SK-N-SH (cell line): ENCODE data around the gene MARCHF10. TPM values are rescaled to one million over a fixed set of nuclear protein-coding genes. Genes with fewer than 3 reads are reported as not detected.

Source experiments
- CTCF ChIA-PET: fragments of 300-600, 350-600 bp; formaldehyde crosslinking; extraction: SDS; loops from one replicate; lab custom pipeline; 2021; lab: Yijun Ruan, JAX
- POLR2A ChIA-PET: fragments of 350-600 bp; sonication (Branson Sonifier 250); formaldehyde crosslinking; extraction: SDS; loops from one replicate; lab custom pipeline; 2020; ENCODE audit warnings: antibody characterized with exemption, inconsistent platforms; lab: Yijun Ruan, JAX
- DNase-seq: peaks from one replicate; pipeline ENCODE4 v3.0.0; 2012
- H2AFZ ChIP-seq: fragments of 200-600 bp; sonication (generic); 2 replicates; pipeline ENCODE4 v1.8.1; 2016; ENCODE audit warnings: antibody characterized with exemption, mild to moderate bottlenecking, low read depth
- H3F3A ChIP-seq: fragments of 200-600 bp; sonication (generic); replicated peaks from 2 replicates; pipeline ENCODE3; 2016; ENCODE audit warnings: antibody characterized with exemption, mild to moderate bottlenecking; ENCODE audit not compliant: insufficient read depth
- H3K27ac ChIP-seq, 2 experiments: fragments of 200-500 bp in 1 of 2; fragments of 200-600 bp in 1 of 2; sonication (Bioruptor generic) in 1 of 2; sonication (generic), shearing (Covaris generic) in 1 of 2; 2 replicates each; pipeline versions ENCODE4 v1.5.1 to v1.6.1; 2014 to 2016; ENCODE audit warnings: low read depth in 2 of 2, inconsistent platforms in 1 of 2, low read length in 1 of 2, mild to moderate bottlenecking in 1 of 2, mixed read lengths in 1 of 2
- H3K27me3 ChIP-seq: fragments of 200-600 bp; sonication (generic), shearing (Covaris generic); 2 replicates; pipeline ENCODE4 v1.6.1; 2016; ENCODE audit warnings: mixed run types; ENCODE audit not compliant: insufficient read depth
- H3K36me3 ChIP-seq, 2 experiments: fragments of 200-500 bp in 1 of 2; fragments of 200-600 bp in 1 of 2; sonication (Bioruptor generic) in 1 of 2; sonication (generic) in 1 of 2; replicated peaks in 1 of 2; 2 replicates each; pipeline versions ENCODE3 to v1.5.1; 2014 to 2016; ENCODE audit warnings: low read length in 1 of 2, mild to moderate bottlenecking in 1 of 2; ENCODE audit not compliant: insufficient read depth in 2 of 2, control insufficient read depth in 1 of 2
- H3K4me1 ChIP-seq, 2 experiments: fragments of 200-500 bp in 1 of 2; fragments of 200-600 bp in 1 of 2; sonication (Bioruptor generic) in 1 of 2; sonication (generic), shearing (Covaris generic) in 1 of 2; 2 replicates each; pipeline versions ENCODE4 v1.5.1 to v1.6.1; 2014 to 2016; ENCODE audit warnings: low read depth in 1 of 2, low read length in 1 of 2, mixed run types in 1 of 2; ENCODE audit not compliant: insufficient read depth in 2 of 2, control insufficient read depth in 1 of 2
- H3K4me2 ChIP-seq: fragments of 200-600 bp; sonication (generic), shearing (Covaris generic); 2 replicates; pipeline ENCODE4 v1.6.1; 2017; ENCODE audit warnings: mixed run types
- H3K4me3 ChIP-seq, 2 experiments: fragments of 200-500 bp in 1 of 2; fragments of 200-600 bp in 1 of 2; sonication (Bioruptor generic) in 1 of 2; sonication (generic), shearing (Covaris generic) in 1 of 2; 2 replicates each; pipeline versions ENCODE4 v1.5.1 to v1.8.1; 2014 to 2016; ENCODE audit warnings: low read depth in 2 of 2, inconsistent platforms in 1 of 2, low read length in 1 of 2, mild to moderate bottlenecking in 1 of 2, mixed read lengths in 1 of 2, moderate library complexity in 1 of 2
- H3K79me2 ChIP-seq: fragments of 200-600 bp; sonication (generic); 2 replicates; pipeline ENCODE4 v1.8.1; 2017; ENCODE audit warnings: mild to moderate bottlenecking; ENCODE audit not compliant: insufficient read depth
- H3K9ac ChIP-seq: fragments of 200-600 bp; sonication (generic); 2 replicates; pipeline ENCODE4 v1.6.1; 2017; ENCODE audit warnings: mixed run types
- H3K9me2 ChIP-seq: fragments of 200-600 bp; sonication (generic); 2 replicates; pipeline ENCODE4 v1.6.1; 2017; ENCODE audit warnings: mixed run types
- H3K9me3 ChIP-seq: fragments of 200-600 bp; sonication (generic); 2 replicates; pipeline ENCODE4 v1.6.1; 2017; ENCODE audit warnings: mixed run types, mild to moderate bottlenecking, moderate library complexity
- H4K20me1 ChIP-seq: fragments of 200-600 bp; sonication (generic); 2 replicates; pipeline ENCODE4 v1.6.1; 2017; ENCODE audit warnings: mild to moderate bottlenecking, mixed run types; ENCODE audit not compliant: insufficient read depth
- FOSL2 ChIP-seq: IDR thresholded peaks from 2 replicates; pipeline ENCODE4 v1.4.0; 2012; ENCODE audit warnings: low read depth, mild to moderate bottlenecking, moderate library complexity, borderline replicate concordance
- MEF2A ChIP-seq: IDR thresholded peaks from 2 replicates; pipeline ENCODE4 v1.4.0; 2012; ENCODE audit warnings: low read depth, borderline replicate concordance
- NRF1 ChIP-seq: IDR thresholded peaks from 2 replicates; pipeline ENCODE4 v1.6.1; 2012; ENCODE audit warnings: low read depth, mild to moderate bottlenecking, low read length
- RAD21 ChIP-seq: IDR thresholded peaks from 2 replicates; pipeline ENCODE4 v1.6.1; 2012; ENCODE audit warnings: mild to moderate bottlenecking, low read length
- RCOR1 ChIP-seq: fragments of 150-350 bp; IDR thresholded peaks from 2 replicates; pipeline ENCODE4 v1.6.1; 2017; ENCODE audit warnings: antibody characterized with exemption, low read length
- RFX5 ChIP-seq: IDR thresholded peaks from 2 replicates; pipeline ENCODE4 v1.6.1; 2012; ENCODE audit warnings: mild to moderate bottlenecking, improper control_type of control experiment, low read length
- RXRA ChIP-seq: IDR thresholded peaks from 2 replicates; pipeline ENCODE4 v1.4.0; 2012; ENCODE audit warnings: low read depth, mild to moderate bottlenecking, borderline replicate concordance
- SIN3A ChIP-seq: IDR thresholded peaks from 2 replicates; pipeline ENCODE4 v1.6.1; 2012; ENCODE audit warnings: low read depth, mild to moderate bottlenecking, low read length, moderate library complexity, borderline replicate concordance
- TCF12 ChIP-seq: IDR thresholded peaks from 2 replicates; pipeline ENCODE4 v1.4.0; 2012
- YY1 ChIP-seq: IDR thresholded peaks from 2 replicates; pipeline ENCODE4 v1.4.0; 2012; ENCODE audit warnings: low read depth, mild to moderate bottlenecking
- WGBS: methylation state at CpG from one replicate; pipeline ENCODE4 v1.1.6; 2017; ENCODE audit warnings: low lambda C conversion rate; 5-methylcytosine and 5-hydroxymethylcytosine counted together
- polyA plus RNA-seq, 3 experiments: library from polyadenylated mRNA; depleted of rRNA; stranded (reverse); fragments of >200 nt; gene quantifications; 2 replicates each; pipeline ENCODE4 v1.2.3, GENCODE V29; 2012
- TF ChIP-seq, protein P1 (sequence below): IDR thresholded peaks from 2 replicates; pipeline ENCODE4 v1.4.0; 2012; ENCODE audit warnings: low read depth, borderline replicate concordance
- TF ChIP-seq, protein P2 (sequence below): fragments of 200-600 bp; sonication (generic); IDR thresholded peaks from 2 replicates; pipeline ENCODE4 v1.6.1; 2017; ENCODE audit warnings: antibody characterized with exemption, mild to moderate bottlenecking, moderate library complexity

MARCHF10 gene
- polyA plus RNA-seq, 1 of the 3 experiments (the other 2 are of a cell fraction), result 0.16 TPM

DNA sequence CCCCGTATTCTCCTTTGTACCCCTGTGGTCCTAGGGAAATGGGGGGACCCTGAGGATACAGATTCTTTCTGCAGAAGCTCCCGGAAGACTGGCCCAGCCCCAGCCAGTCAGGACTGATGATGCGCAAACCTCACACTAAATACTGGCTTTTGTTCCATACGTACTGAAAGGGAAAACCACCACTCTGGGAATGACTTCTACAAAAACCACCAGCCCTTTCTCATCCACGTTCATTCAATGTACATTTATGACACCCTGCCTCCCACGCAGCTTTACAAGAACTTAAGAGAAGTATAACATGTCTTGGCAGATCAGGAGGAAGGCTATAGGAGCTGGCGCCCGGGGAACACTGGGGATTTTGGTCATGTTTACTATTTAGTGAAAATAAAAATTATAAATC lies 70.6 kb downstream of the MARCHF10 start:
- Histone ChIP-seq H3K4me3 (no peak overlapping the region), H3K9ac (no peak overlapping the region), H3K9me2 (no peaks in the 10 kb centered on the region), H3K9me3 (no peaks in the 10 kb centered on the region), H3F3A (no peaks in the 10 kb centered on the region), H3K27ac (no peak overlapping the region), H3K4me1 (no peaks in the 10 kb centered on the region), H3K27me3 (no peaks in the 10 kb centered on the region), H3K36me3 (no peaks in the 10 kb centered on the region), H3K79me2 (no peaks in the 10 kb centered on the region), H2AFZ (no peak overlapping the region), H3K4me2 (no peak overlapping the region), H4K20me1 (no peaks in the 10 kb centered on the region)
- TF ChIP-seq MEF2A (no peak), FOSL2 (no peak), RAD21 (no peak)
- DNase-seq, result no peak
- ChIA-PET POLR2A (no interaction called here), CTCF (no interaction called here)
- 83% methylated on average over 8 of the region's 8 CpGs for WGBS

DNA sequence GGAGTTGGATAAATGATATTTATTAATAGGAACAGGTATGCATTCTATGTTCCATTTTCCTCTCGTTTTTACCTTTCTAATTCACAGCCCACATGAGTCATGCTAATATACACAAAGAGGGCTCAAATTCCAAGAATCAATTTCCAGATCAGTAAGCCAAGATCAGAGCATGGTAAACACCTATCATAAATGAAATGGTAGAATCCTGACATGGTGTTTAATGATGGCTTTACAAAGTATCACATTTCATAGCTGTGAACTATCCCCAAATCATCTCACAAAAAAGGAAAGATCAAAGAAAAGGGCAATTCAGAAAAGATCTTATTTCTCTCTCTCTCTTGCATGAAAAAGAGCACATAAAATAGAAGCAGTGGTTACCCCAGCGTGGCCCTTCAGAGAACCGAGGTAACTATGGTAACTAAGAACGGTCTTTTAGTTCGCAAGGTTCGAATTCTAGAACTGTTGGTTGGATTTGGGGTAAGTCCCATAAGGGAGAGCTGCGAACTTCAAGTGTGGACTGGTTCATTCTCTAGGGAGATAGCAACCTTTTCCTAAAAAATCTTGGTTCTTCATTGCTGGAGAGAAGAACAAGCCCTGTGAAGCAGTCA lies 73.0 kb downstream of the MARCHF10 start:
- TF ChIP-seq NRF1 (no peak), RXRA (no peak), YY1 (no peak), RFX5 (no peak), MEF2A (no peak), RCOR1 (no peak), SIN3A (no peak), TCF12 (no peak)
- TF ChIP-seq, protein P1, sequence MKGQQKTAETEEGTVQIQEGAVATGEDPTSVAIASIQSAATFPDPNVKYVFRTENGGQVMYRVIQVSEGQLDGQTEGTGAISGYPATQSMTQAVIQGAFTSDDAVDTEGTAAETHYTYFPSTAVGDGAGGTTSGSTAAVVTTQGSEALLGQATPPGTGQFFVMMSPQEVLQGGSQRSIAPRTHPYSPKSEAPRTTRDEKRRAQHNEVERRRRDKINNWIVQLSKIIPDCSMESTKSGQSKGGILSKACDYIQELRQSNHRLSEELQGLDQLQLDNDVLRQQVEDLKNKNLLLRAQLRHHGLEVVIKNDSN, result no peak
- TF ChIP-seq, protein P2, sequence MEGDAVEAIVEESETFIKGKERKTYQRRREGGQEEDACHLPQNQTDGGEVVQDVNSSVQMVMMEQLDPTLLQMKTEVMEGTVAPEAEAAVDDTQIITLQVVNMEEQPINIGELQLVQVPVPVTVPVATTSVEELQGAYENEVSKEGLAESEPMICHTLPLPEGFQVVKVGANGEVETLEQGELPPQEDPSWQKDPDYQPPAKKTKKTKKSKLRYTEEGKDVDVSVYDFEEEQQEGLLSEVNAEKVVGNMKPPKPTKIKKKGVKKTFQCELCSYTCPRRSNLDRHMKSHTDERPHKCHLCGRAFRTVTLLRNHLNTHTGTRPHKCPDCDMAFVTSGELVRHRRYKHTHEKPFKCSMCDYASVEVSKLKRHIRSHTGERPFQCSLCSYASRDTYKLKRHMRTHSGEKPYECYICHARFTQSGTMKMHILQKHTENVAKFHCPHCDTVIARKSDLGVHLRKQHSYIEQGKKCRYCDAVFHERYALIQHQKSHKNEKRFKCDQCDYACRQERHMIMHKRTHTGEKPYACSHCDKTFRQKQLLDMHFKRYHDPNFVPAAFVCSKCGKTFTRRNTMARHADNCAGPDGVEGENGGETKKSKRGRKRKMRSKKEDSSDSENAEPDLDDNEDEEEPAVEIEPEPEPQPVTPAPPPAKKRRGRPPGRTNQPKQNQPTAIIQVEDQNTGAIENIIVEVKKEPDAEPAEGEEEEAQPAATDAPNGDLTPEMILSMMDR, result no peak
- 83% methylated on average over 7 of the region's 7 CpGs for WGBS
- Histone ChIP-seq H3K27me3 (no peaks in the 10 kb centered on the region), H3K79me2 (no peaks in the 10 kb centered on the region), H3K9ac (no peak overlapping the region), H3K4me3 (no peak overlapping the region), H2AFZ (no peak overlapping the region), H3F3A (no peaks in the 10 kb centered on the region), H3K36me3 (no peaks in the 10 kb centered on the region), H3K4me1 (no peaks in the 10 kb centered on the region), H3K27ac (no peak overlapping the region), H3K9me3 (no peaks in the 10 kb centered on the region), H4K20me1 (no peaks in the 10 kb centered on the region), H3K4me2 (no peak overlapping the region), H3K9me2 (no peaks in the 10 kb centered on the region)
- POLR2A ChIA-PET, result no interaction called here
- no peak for DNase-seq
- CTCF ChIA-PET, result interaction anchor here (0.7 to 1.5 kb wide), 3 partner anchors 15 to 85 kb away, joined by 3 to 4 read pairs (median 3); no protein-coding TSS in a partner anchor
